ENCODE results near the gene SLC5A12.

DNA sequence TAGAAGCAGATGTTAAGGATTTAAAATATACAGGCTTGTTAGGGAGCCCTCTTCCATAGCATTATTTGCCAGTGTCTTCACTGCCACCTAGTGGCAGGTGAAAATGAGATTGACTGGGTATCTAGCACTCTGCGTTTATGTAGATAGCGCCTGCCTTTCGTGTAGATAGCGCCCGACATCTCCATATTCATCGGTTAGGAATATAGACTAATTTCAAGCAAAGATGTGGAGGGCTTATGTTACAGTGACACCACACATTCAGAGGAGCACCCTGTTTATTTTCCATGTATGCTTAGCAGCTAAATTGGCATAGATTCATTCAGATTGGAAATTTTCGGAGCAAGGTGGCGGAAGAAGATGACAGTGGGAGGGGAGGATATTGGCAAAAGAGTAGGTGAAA, 72.0 kb downstream of the SLC5A12 start:
- peak; percentile 69 for TF ChIP-seq CTCF (IDR thresholded peaks at IDR 0.05; ENCODE audit: insufficient read depth, low read length, poor library complexity, severe bottlenecking)
- TF ChIP-seq EZH2phosphoT487 (conservative IDR thresholded peaks at IDR 0.05; ENCODE audit: low read length), result no peak
